Measurements from ENCODE around the gene KCNA5.
A peak's percentile ranks its signal among the peaks of the same experiment; 100 is the strongest.

The KCNA5 gene

DNA sequence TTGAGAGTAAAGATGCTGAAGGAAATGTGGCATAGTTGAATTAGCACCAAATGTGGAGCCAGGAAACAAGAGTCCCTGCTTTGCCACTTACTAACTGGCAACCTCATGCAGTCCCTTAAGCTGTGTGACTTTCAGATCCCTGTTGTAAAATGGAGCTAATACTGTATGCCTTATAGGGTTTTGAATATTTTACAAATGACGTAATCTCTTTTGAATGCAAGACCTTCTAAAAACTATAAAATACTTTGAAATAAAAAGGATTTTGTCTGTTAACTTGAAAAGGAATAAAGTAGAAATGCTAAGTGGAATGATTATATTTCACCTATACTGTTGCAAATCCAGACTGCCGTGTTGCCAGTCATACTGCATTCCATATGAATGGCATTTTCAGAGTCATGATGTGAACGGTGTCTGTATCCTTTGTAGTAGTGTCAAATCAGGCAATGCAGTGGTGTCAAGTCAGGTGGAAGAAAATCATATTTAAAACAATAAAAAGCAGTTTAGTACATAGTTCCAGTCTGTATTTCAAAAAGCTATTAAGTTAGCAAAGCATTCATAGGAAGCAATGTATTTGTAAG is 21.3 kb downstream of the KCNA5 start:
- DNase-seq = no peak

DNA sequence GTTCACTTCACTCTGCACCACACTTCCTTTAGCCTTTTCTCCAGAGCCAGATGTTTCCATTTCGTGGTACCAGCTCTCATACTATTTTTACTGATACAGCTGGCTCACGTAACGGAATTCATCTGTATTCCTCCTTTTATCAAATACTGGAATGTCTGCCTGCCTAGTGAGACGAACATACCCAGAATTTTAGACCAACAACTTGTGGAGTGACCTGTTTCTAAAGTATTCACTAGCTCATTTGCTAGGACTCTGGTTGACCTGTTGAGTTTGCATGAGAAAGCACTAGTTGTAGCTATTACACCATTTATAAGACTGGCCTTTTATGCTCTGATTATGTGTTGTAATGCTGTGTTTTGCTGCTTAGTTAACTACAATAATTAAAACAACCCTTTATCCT is 22.6 kb downstream of the KCNA5 start:
- no peak for DNase-seq

DNA sequence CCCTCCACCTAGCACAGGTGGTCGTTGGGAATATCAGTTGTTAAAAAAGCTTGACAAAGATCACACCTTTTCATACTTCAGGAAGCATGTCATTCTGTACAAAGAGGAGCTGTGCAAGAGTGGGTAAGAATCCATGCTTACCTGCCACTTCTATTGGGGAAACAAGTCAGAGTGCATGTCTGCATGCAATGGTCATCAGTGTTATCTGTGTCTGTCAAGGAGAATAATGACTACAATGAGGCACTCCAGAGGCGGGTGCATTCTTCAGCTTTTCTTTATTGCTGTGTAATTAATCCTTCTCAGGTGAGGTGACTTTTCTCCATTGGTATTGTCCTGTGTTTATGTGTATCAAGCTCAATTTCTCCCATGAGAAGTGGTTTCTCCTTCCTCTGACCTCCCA is 24.4 kb downstream of the KCNA5 start:
- DNase-seq = no peak

DNA sequence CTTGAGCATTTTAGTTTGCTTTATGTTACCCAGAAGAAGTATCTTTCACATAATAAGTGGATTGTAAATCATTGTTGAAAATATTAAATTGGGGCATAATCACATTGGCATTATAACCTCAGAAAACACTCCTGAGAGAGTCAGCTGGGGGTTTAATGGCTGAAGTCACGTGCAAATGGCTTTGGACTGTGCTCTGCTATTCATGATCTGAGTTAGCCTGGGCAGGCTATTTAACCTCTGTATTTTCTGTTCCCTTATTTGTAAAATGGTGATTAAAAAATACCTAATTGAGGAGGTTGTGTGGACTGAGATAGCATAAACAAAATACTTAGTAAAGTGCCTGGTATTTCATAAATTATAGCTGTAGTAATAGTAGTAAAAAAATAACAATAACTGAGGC is 24.9 kb downstream of the KCNA5 start:
- no peak for DNase-seq

DNA sequence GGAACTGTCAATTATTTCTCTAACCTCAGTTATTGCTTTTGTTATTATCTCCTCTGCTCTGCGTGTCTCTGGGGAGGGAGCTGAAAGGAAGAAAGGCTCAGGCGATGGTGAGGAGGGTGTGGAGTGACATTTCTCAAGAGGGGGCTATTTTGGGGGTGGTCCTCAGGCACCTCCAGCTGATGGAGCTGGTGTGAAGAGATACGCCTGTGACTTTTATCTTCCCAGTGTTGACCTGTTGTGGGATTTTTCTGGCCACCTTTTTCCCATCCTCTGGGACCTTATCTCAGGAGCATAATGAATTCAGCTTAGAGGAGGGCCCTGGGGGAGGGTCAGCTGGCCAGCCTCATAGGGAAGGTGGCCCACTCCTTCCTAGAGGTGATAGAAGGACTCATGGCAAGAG is 26.4 kb downstream of the KCNA5 start:
- no peak for DNase-seq

DNA sequence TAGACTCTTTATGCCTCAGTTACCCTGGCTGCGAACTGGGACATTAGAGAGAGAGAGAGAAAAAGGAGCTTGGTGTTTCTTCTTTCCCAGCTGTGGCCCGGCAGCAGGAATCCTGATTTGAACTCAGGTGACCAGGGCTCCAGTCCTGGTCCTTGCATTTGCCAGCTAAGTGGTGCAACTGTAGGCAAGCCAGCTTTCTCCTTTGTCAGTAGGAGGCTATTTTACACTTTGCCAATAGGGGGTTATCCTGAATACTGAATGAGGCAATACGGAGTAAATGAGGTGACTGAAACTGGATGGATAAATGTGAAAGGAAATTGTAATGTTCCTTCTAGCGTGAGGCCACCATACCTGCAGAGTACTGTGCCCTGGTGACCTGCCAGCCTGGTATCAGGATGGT is 27.8 kb downstream of the KCNA5 start:
- no peak for DNase-seq

DNA sequence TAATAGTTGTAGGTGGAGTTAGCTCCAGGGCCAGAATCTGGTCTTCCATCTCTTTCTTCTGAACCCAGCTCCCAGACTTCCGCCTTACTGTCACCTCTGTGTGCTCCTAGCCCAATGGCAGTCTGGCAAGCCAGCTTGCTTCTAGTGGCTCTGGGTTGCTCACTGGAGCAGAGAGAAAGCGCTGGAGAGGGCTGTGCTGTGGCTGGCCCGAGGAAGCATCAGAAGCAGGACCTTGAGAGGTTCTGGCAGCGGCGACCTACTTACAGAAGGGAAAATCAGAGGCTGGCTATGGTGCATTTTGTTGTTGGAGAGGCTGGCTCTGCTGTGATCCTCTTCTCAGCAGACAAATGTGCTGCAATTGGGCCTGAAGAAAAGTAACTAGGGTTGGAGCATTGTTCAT is 28.6 kb downstream of the KCNA5 start:
- DNase-seq = no peak

DNA sequence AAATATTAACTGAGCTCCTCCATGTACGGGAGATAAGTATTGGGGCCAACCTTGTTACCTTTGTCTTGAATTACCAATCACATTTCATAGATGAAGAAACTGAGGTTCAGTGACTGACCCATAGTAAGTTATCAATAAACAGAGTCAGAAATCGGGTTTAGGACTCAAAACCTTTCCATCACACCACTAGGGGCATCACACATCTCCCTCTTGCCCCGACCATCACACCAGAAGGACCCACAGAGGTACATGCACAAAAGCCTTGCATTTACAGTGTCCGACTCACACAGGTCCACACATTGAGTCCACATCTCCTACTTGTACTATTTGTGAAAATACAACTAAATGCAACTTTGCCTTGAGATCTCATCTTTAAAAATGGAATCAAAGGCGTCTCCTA is 29.4 kb downstream of the KCNA5 start:
- no peak for DNase-seq

DNA sequence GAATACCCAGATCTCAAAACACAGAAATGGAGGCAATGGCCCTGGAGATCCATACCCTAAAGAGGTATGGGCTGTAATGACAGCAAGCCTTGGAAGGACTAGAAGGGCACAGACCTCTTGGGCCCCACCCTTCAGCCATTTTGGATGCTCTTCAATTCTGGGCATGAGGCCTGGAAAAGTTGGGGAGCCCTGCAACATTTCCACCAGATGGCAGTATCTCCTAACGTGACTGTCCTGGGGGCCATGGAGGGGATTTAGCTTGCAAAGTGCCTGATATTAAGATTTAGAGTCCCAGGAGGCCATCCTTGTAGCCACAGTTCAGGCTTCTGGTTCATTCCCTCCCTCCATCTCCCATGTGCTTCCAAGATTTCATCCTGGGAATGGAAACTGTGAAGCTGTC is 30.2 kb downstream of the KCNA5 start:
- no peak for DNase-seq

DNA sequence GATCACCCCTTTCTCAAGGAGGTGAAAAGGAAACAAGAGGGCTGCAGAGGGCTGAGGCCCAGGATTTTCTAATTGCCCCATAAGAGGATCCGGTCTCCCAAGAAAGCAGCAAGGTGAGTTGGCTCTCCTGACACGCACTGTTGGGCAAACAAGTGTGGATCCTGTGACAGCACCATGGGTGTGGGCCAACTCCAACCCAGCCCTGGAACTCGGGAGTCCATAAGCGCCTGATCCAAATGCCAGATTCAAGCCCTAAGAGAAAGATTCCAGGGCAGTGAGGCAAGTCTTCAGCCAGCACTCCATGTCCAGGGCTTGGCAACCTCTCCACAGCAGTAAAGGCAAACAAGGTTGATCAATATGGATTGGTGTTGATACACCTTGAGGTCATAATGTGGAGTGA is 33.1 kb downstream of the KCNA5 start:
- DNase-seq = no peak

DNA sequence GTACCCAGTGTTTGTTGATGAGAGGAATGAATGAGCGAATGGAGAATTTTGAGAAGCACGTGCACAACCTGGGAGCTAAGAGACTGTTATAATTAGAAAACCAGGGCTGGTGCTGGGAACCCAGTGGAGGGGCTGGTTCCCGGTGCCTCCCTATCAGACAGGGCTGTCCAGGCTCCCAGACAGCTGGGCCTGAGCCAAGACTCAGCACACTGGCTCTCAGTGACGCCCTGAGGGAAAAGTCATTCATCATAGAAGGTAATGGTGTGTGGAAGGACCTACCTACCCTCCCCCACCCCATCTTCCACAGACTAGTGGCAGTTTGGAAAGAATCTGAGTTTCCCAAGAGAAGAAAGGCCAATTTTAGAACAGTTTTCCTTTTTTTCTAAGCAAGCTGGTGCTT is 34.7 kb downstream of the KCNA5 start:
- DNase-seq = no peak

DNA sequence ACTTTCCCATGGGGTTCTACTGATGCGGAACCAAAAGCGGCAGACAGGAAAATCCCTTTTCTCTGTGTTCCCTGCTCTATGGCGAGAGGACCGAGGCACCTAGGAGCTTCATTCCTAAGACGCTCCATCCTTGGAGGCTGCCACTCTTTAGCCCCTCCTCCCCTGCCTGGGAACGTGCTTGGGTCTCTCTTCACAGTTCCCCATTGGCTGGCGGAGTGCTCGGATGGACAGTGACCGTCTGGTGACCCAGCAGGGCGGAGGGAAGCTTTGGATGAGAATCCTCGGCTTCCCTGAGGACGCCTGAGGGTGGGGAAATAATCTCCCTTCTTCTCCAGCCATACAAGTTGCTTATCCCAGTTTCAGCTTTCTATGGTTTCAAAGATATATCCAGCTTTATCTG is 37.3 kb downstream of the KCNA5 start:
- DNase-seq = no peak

DNA sequence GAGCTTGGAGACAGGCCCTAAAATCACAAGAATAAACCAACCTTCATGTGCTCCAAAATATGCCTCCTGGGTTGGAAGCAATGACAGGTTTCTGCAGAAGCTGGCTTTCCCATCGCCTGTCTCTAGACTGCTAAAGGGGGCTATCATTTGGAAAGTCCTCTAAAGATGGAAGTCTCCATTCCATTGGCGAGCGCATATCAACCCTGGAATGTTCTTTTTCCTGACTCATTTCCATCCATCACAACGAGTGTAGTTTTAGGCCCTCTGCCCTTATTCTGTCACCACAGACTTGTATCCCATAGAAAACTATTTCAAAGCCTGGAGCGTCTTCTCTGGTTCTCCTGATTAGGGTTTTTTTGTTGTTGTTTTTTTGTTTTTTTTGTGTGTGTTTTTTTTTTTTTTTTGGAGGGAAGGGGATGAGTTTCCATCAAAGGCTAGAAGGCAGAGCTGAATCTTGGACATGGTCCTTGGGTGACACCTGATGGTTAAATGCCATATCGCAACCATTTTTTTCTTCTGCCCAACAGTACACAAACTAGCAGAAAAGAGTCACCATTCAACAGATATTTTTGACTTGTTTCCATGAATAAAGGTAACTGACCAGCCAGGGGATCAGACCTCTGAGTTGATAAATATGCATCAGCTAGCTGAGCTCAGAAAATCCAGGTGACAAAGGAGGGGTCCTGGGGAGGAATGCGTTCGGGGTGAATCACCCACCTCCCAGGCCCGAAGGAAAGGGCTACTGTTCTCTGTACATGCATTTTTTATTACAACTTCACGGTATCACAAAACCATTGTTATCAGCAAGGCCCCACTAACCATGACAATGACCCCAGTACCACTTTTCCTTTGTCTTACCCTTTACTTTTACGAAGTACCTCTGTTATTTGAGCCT is 40.5 kb downstream of the KCNA5 start:
- peak; percentile 45 for DNase-seq

DNA sequence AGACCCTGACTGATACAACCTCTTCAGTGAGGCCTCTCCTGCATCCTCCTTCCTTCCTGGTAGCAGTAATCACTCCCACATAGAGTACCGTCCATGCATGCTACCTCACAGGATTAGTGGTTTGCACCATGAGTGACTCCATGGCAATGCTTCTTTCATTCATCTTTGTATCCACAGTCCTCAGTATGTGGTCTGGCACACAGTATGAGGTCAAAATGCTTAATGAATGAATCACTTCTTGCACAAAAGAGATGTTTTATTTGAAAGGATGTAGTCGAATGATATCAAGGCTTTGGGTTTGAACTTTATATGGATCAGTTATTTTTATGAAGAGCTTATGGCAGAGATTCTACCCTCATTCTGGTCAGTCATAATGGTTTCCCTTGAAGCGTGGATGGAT is 42.2 kb downstream of the KCNA5 start:
- DNase-seq = no peak

DNA sequence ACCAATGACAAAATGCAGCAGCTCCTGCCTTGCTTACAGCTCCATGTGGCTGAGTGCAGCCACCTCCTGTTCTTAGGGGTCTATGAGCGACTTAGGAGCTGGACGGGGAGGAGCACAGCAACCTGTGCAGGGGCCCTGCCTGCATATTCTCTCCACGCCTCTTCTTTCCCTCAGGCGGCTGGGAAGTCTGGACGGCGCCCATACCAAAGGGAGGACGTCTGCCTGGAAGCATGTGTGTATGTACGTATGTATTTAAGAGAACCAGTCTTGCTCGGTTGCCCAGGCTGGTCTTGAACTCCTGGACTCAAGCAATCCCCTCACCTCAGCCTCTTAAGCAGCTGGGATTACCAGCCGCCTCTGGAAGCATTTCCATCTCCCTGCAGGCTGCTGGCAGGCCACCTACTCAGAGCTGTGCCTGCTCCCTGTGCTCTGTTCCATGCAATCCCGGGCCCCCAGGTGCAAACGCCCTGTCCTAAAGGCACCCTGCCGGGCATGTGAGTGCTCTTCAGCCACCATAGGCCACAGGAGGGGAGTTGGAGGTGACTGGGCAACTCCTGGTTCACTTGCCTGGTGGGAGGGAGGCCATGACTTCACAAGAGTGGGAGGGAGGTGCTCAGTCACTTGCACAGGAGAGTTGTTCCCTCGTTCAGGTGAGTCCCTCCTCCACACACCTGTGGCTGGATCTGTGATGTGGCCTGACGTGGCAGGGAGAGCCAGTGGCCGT is 44.3 kb downstream of the KCNA5 start:
- no peak for DNase-seq

DNA sequence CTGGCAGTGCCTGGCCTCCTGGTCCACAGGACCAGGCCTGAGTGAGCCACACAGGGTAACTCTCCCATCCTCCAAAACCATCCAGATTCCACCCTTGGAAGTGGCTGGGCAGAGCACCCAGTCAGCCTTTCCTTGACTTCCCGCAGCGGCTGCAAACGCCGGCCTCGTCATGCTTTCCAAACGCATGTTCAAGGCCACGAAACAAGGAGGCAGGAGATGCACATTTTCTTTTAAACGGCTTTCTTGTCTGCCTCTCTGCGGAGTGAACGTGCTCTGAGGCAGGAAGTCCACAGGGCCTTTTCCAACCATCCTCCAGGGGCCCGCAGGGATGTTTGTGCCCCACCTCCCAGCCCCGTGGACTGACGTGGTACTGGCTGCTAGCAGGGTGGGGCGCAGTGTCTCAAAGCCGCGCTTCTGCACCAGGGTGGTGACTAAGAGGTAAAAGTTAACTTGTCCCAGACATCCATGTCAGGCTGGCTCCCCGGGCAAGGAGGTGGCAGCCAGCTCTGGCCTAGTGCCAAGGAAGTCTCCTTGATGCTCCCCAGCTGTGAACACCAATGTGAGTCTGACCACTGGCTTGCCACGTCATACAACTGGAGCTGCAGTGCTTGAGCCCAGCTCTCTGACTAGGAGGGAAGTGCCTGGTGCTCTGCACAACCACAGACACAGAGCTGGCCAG is 45.0 kb downstream of the KCNA5 start:
- DNase-seq = no peak

DNA sequence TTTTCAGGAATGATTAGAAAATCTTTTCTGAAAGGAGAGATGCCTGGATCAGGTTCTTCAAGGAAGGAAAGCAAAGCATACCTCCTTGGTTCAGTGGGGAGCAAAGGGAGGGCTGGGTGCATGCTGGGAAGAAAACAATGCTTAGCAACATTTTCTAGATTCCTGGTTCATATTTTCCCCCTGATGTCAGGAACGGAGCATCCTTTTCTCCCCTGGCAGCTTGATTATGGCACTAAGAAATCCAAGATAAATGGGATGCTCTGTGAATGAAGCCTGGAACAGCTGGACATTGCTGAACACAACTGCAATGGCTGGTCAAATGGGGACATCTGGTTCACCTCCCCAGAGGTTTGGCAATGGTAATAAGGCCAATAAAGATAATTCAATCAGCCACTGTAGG is 50.9 kb downstream of the KCNA5 start:
- DNase-seq = no peak

DNA sequence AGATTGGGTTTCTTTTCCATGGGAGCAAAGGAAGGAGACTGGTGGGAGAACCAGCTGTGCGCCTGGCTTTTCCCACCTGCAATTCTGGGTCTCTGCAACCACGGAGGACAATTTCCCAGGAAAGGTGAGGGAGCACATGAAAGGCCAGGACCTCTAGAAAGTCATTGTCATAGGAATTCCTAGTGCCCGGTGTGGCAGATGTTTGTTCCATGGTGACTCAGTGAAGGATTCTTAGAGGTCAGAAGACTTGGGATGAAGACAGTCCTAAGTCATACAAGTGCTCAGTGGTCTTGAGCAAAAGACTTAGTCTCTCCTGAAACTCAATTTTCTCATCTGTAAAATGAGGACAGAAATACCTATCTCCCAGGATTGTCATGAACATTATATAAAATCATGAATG is 51.3 kb downstream of the KCNA5 start:
- no peak for DNase-seq
